IgD-negative memory B cell (primary cell): ENCODE data around the gene SORL1. TPM values are rescaled to one million over a fixed set of nuclear protein-coding genes. Genes with fewer than 3 reads are reported as not detected.

ENCODE experiments used
- H3K27ac Mint-ChIP-seq, 3 donors: one replicate each; pipeline ENCODE4 v1.8.0; 2020 to 2022; ENCODE audit warnings: mild to moderate bottlenecking in 3 of 3, mixed read lengths in 3 of 3, moderate library complexity in 1 of 3
- H3K27me3 Mint-ChIP-seq: one replicate; pipeline ENCODE4 v1.8.0; 2021; ENCODE audit warnings: mixed read lengths
- H3K36me3 Mint-ChIP-seq: one replicate; pipeline ENCODE4 v1.8.0; 2020; ENCODE audit warnings: mild to moderate bottlenecking, mixed read lengths
- H3K4me1 Mint-ChIP-seq, 3 donors: one replicate each; pipeline ENCODE4 v1.8.0; 2020 to 2022; ENCODE audit warnings: mixed read lengths in 3 of 3, mild to moderate bottlenecking in 1 of 3
- H3K4me3 Mint-ChIP-seq, 4 donors: one replicate each; pipeline ENCODE4 v1.8.0; 2020 to 2022; ENCODE audit warnings: mild to moderate bottlenecking in 4 of 4, mixed read lengths in 4 of 4, moderate library complexity in 3 of 4
- H3K9me3 Mint-ChIP-seq, 3 donors: one replicate each; pipeline ENCODE4 v1.8.0; 2020 to 2021; ENCODE audit warnings: mixed read lengths in 3 of 3, mild to moderate bottlenecking in 1 of 3
- polyA plus RNA-seq: library from polyadenylated mRNA; unstranded; fragments of 300-500 nt; fragmentation: Illumina TruSeq; gene quantifications from one replicate; pipeline ENCODE4 v1.2.3, GENCODE V29; 2021

The SORL1 gene
- polyA plus RNA-seq, 1 donor from 2014 or later = 25.8 TPM

GRCh38 chr11:121681550-121682268 is 229.6 kb downstream of the SORL1 start:
- Mint-ChIP-seq H3K36me3 (peaks cover 2% of the 10 kb centered on the region), H3K27ac (peak overlapping the region in 1 of 3 donors; percentile 49), H3K27me3 (peaks cover 6% of the 10 kb centered on the region), H3K4me3 (no peak overlapping the region), H3K9me3 (peaks cover 2 to 9% (median 9%) of the 10 kb centered on the region in 3 donors), H3K4me1 (no peaks in the 10 kb centered on the region)

Other genes with a start within 250 kb of the SORL1 start
- gene SC5D, start 159.5 kb upstream of the SORL1 start, polyA plus RNA-seq = 9.5 TPM